ENCODE results near the gene GUCY2C.

DNA sequence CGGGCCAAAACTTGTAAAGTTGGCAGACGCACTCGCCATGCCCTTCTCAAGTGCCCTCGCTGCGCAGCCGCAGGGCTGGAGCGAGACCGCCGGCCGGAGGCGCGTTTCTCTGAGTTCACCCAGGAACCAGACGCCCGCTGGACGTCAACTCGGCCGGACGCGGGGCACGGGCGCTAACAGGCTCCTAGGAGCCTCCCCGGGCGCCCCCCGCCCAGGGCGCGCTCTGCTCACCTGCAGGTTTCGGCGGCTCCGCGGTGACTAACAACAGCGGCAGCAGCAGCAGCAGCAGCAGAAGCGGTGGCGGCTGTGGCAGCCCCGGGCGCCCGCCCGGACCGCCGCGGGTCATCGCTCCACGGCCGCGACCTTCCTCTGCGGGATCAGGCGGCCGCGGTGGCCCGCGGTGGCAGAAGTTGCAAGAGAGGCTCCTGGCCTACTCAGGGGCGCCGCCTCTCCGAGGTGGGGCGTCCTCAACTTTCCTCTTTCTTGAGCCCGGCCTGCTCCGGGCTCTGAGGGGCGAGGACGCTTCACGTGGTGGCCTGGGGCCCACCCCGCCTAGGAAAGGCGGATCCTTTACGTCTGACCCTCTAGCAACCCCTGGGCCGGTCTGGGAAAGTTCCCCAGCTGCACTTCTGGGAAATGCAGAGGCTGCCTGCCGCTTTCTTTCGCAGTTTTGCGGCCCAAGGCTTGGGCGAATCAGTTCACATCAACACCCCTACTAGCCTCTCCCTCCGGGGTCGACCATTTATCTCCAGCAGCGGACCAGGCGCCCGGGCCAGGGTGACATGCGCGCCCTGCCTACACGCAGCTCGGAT, 128.8 kb downstream of the GUCY2C start, which contains the start of gene PLBD1:
- TF ChIP-seq EZH2 (IDR thresholded peaks at IDR 0.05; ENCODE audit: insufficient read depth, poor library complexity, severe bottlenecking) (no peak), EZH2phosphoT487 (IDR thresholded peaks at IDR 0.05; ENCODE audit: insufficient read depth, low read depth) (no peak)

Measured in GM23248 (cell line).